ENCODE measurements around the gene EFCAB12. TPM values are rescaled to one million over a fixed set of nuclear protein-coding genes. Genes with fewer than 3 reads are reported as not detected.
"Not testable (repeated sequence)": the region's sequence is repeated elsewhere in the genome, so short reads cannot be mapped to it uniquely, and the experiment has no call there.

EFCAB12 gene
- total and polyA plus RNA-seq, 2 of the 8 experiments (the other 6 are each of a cell fraction or from before 2014, with no cell fraction given): 0.60 to 0.99 TPM

DNA sequence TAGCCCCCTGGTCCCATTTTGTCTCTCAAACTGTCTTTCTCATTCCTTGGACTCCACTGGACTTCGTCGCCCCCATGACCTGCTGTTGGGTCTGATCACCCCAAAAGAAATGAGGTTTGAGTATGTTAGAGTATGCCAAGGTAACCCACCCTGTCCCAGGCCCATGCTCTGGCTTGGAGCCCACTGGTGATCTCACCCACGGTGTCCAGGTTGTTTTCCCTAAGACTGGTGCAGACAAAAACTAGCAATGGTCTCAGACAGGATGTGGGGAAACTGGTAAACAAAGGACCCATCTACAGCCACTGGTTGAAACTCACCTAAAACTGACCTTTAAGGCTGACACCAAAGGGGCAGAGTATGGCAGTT is 38.9 kb downstream of the EFCAB12 start (continued):
- TF ChIP-seq SUZ12 (IDR thresholded peaks at IDR 0.05; ENCODE audit: low read length): no peak
- no peak for TF ChIP-seq MAX (IDR thresholded peaks at IDR 0.05)
- no peak for TF ChIP-seq HDAC6 (IDR thresholded peaks at IDR 0.05; ENCODE audit: low read depth, low read length)
- no peak for TF ChIP-seq SIRT6 (IDR thresholded peaks at IDR 0.05; ENCODE audit: low read length)
- no peak for TF ChIP-seq RFX5 (IDR thresholded peaks at IDR 0.05; ENCODE audit: borderline replicate concordance, low read depth, low read length)
- no peak for TF ChIP-seq KDM1A (IDR thresholded peaks at IDR 0.05; ENCODE audit: borderline replicate concordance, low read length)

DNA sequence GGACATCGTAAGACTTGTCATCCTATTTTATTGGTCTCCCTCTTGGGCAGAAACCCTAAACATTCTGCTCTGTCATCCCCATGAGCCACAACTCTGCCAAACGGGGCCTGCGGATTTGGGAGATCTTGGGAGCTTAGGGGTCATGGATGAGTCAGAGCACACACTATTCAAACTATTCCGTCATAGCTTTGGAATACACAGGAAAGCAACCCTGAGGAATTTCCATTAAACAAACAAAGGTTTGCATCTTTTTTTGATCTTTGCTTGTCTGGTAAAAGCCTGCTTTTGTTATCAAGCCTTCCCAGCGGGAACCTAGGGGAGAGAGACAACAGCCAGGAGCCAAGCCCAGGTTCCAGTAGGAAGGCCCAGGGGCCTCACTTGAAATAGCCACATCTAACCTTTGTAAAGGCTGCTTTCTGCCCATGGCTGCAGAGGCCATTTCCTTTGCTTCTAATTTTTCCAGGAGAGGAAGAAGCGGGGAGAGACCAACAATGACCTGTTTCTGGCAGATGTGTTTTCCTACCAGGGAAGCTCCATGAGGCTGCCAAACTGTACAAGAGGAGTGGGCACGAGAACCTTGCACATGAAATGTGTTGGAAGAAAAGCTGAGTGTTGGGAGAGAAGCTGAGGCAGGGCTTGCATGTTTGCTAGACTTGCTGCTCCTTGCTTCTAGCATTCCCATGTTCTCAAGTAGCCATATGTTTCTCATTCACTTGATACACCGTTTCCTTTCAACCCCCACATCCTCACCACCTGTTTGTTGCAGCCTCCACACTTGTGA is 39.5 kb downstream of the EFCAB12 start:
- H3K4ac ChIP-seq (replicated peaks; ENCODE audit: insufficient read length, low read depth, low read length); POLR2A ChIA-PET (ENCODE audit: partially characterized antibody); H4K20me1 ChIP-seq (replicated peaks in 1 of 2; ENCODE audit: control insufficient read depth in 1 of 2, insufficient read depth in 2 of 2, low read length in 2 of 2); H3K9me3 ChIP-seq (ENCODE audit: insufficient read depth in 2 of 2, low read depth in 1 of 2, low read length in 1 of 2); H2BK5ac ChIP-seq (ENCODE audit: low read depth, low read length); H2AK5ac ChIP-seq (ENCODE audit: low read depth, low read length); H4K8ac ChIP-seq (ENCODE audit: extremely low read depth, insufficient read depth, low read length); H3K14ac ChIP-seq (ENCODE audit: insufficient read length); H3K18ac ChIP-seq (ENCODE audit: extremely low read depth, low read length); H3K27me3 ChIP-seq (replicated peaks in 1 of 4; ENCODE audit: control insufficient read depth in 3 of 4, extremely low read depth in 1 of 4, insufficient read depth in 3 of 4, low read length in 3 of 4); FAIRE-seq; H3K23ac ChIP-seq (ENCODE audit: insufficient read length); H4K5ac ChIP-seq (ENCODE audit: insufficient read length, low read depth, low read length); H2BK120ac ChIP-seq (replicated peaks; ENCODE audit: low read depth, low read length); H3K27ac ChIP-seq (ENCODE audit: low read depth, low read length); H3K4me2 ChIP-seq (ENCODE audit: insufficient read depth in 1 of 2, low read depth in 2 of 2, low read length in 2 of 2); H3K79me1 ChIP-seq (ENCODE audit: low read depth, low read length); DNase-seq (ENCODE audit: low read depth in 1 of 2, low spot score in 2 of 2); H3K56ac ChIP-seq (replicated peaks; ENCODE audit: insufficient read length, low read depth, low read length); H4K91ac ChIP-seq (replicated peaks; ENCODE audit: insufficient read length, low read length); H3K79me2 ChIP-seq (ENCODE audit: control insufficient read depth in 1 of 2, insufficient read depth in 2 of 2, low read length in 2 of 2); H3K4me3 ChIP-seq (ENCODE audit: extremely low read depth in 1 of 4, insufficient read depth in 2 of 4, low read depth in 3 of 4, low read length in 4 of 4); H3K4me1 ChIP-seq (replicated peaks in 1 of 4; ENCODE audit: control insufficient read depth in 3 of 4, insufficient read depth in 4 of 4, low read length in 3 of 4); H2BK20ac ChIP-seq (ENCODE audit: low read length); H2BK15ac ChIP-seq (ENCODE audit: low read length); H2BK12ac ChIP-seq (ENCODE audit: low read depth, low read length); H3K9ac ChIP-seq (replicated peaks in 1 of 4; ENCODE audit: extremely low read depth in 1 of 4, low read depth in 3 of 4, low read length in 3 of 4); H3K23me2 ChIP-seq (ENCODE audit: low read depth, low read length); H2AFZ ChIP-seq (ENCODE audit: low read length): not testable (repeated sequence)
- CTCF ChIA-PET (ENCODE audit: partially characterized antibody): interaction anchor here (0.7 to 1.0 kb wide), 2 partner anchors 13 to 34 kb away, joined by 3 to 4 read pairs; no protein-coding TSS in a partner anchor
- WGBS, 2 experiments (ENCODE audit: extremely low coverage in 1 of 2, insufficient coverage in 1 of 2, insufficient read length in 1 of 2, insufficient replicate concordance in 2 of 2, low coverage in 1 of 2, low lambda C conversion rate in 2 of 2, missing lambda C conversion rate in 1 of 2): 82% methylated on average over 8 of the region's 8 CpGs; no CpG with 5 or more reads in 1 of the 2 experiments
- peaks cover 7 to 32% (median 23%) of the 10 kb centered on the region in 4 experiments; a peak in 6 of 8 replicates for H3K36me3 ChIP-seq (ENCODE audit: control insufficient read depth in 2 of 4, insufficient read depth in 4 of 4, low read length in 3 of 4)

Measured in H1 (cell line).